NAMALWA (cell line): ENCODE results near the gene SCYL1.

Experiments used
- DNase-seq: peaks from one replicate; pipeline ENCODE4 v3.0.0-alpha.2; 2015; ENCODE audit warnings: low spot score

SCYL1 gene

DNA sequence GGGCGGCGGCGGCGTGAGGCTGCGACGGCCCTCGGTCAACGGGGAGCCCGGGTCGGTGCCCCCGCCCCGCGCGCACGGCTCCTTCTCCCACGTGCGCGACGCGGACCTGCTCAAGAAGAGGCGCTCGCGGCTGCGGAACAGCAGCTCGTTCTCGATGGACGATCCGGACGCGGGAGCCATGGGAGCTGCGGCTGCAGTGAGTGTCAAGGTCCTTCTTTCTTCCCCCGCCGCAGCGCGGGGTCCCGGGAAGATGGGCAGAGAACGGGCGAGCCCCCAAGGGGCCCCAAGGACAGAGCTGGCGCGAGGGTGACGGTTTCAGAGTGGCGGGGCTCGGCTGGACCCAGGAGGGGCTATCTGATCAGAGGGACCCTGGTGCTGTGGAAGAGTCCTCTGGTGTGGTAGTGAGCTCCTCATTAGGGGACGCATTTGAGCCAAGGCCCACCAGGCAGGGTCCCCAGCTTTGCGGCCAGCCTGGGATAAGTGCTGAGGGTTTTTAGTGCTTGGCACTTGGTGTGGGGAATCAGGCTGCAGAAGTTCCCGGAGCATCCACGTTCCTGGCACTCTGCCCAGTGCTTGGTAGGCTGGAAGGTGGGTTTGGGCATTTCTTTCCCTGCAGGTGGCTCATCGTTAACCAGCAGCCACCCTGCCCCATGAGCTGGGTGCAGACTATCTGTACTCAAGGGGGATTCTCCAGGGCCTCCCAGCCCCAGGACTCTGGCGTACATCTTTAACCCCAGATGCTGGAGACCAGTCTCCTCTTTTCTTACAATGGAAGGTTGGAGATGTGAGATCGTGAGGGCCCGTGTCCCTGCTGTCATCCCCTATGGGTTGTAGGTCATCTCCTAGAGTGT lies 60.7 kb downstream of the SCYL1 start:
- DNase-seq: no peak

DNA sequence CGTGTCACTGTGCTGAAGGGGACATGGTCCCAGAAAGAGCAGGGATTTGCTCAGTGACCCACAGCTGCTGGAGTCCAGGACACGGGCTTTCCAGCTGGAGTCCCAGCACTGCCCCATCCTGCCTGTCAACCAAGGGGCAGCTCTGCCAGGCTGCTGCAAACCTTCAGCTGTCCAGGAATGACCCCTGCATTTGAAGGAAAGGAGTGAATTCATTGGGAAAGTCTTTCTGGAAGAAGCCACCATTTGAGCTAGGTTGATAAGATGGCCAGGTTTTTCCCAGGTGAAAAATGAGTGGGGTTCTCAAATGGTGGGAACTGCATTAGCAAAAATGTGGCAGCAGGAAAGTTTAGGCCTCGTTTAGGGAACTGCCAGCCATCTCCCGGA lies 61.4 kb downstream of the SCYL1 start:
- DNase-seq: no peak

DNA sequence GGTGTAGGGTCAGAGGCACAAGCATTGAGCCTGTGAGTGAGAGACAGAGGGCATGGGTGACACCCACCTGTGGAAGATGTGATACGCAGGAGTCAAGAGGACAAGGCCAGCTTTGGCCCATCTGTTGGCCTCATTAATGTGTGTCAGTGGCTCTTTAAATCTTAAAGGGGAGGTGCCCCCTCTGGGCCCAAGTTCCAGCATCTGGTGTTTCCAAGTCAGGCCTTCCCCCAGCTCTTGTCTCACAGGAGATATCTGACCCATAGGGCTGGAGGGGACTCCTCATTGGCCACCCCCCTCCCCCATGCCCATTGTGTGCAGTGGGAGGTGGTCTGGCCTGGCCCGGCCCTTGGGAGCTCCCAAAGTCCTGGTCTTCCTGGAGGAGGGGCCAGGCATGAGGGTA lies 61.8 kb downstream of the SCYL1 start:
- no peak for DNase-seq
